GM12878 (cell line): ENCODE results near the gene ZNF32. TPM values are rescaled to one million over a fixed set of nuclear protein-coding genes. Genes with fewer than 3 reads are reported as not detected.

Experiments
- ATAC-seq: fragments of 200-7000 bp; cut with Tn5 transposase; 3 replicates; pipeline ENCODE4 v1.9.1; 2020; ENCODE audit warnings: mild to moderate bottlenecking, moderate library complexity
- BruUV-seq: library from RNA; stranded (reverse); fragments of 400-500 nt; replicated peaks from 2 replicates; lab custom pipeline; 2021; lab: Mats Ljungman, UMichigan
- CTCF ChIA-PET: fragments of 300-600 bp; sonication (Branson Sonifier 250); formaldehyde crosslinking; extraction: SDS; loops from one replicate; lab custom pipeline; 2021; ENCODE audit warnings: inconsistent platforms; lab: Yijun Ruan, JAX
- POLR2A ChIA-PET: fragments of 350-600 bp; formaldehyde crosslinking; extraction: SDS; loops from one replicate; lab custom pipeline; 2021; ENCODE audit warnings: inconsistent platforms; lab: Charles Lee
- RAD21 ChIA-PET: fragments of 300-600 bp; sonication (Branson Sonifier 250); formaldehyde crosslinking; loops from one replicate; lab custom pipeline; 2023; ENCODE audit warnings: antibody characterized with exemption; ENCODE audit not compliant: unreplicated experiment; lab: Charles Lee
- SMC1A ChIA-PET: fragments of 300-600 bp; sonication (Branson Sonifier 250); formaldehyde crosslinking; loops from one replicate; lab custom pipeline; 2023; ENCODE audit not compliant: unreplicated experiment, uncharacterized antibody; lab: Charles Lee
- DNase-seq: peaks from one replicate; pipeline ENCODE4 v3.0.0-alpha.2; 2011; ENCODE audit warnings: low read depth, low spot score
- FAIRE-seq: peaks from 3 replicates; lab custom pipeline; 2011; peaks lifted over from hg19 to GRCh38; lab: Jason Lieb, UNC
- H2AFZ ChIP-seq: 2 replicates; pipeline ENCODE4 v1.6.0; 2011; ENCODE audit warnings: low read depth, low read length, control low read depth; ENCODE audit not compliant: control insufficient read depth
- H3K27ac ChIP-seq: 2 replicates; pipeline ENCODE4 v1.5.1; 2011; ENCODE audit warnings: control low read depth; ENCODE audit not compliant: control insufficient read depth, insufficient read depth
- H3K27me3 ChIP-seq, 2 experiments: replicated peaks in 1 of 2; 2 replicates each; pipeline versions ENCODE4 v1.6.0 to v1.6.1; 2011; ENCODE audit warnings: low read length in 1 of 2; ENCODE audit not compliant: control insufficient read depth in 2 of 2, insufficient read depth in 2 of 2
- H3K36me3 ChIP-seq, 2 experiments: 2 replicates each; pipeline ENCODE4 v1.5.1; 2011; ENCODE audit warnings: low read length in 1 of 2; ENCODE audit not compliant: control insufficient read depth in 2 of 2, insufficient read depth in 2 of 2
- H3K4me1 ChIP-seq: 2 replicates; pipeline ENCODE4 v1.6.1; 2011; ENCODE audit warnings: mild to moderate bottlenecking, low read length, moderate library complexity, mixed read lengths; ENCODE audit not compliant: control insufficient read depth, insufficient read depth
- H3K4me2 ChIP-seq: 2 replicates; pipeline ENCODE4 v1.6.0; 2011; ENCODE audit warnings: control low read depth; ENCODE audit not compliant: control insufficient read depth, insufficient read depth
- H3K4me3 ChIP-seq: fragments of 200-600 bp; sonication (generic); 2 replicates; pipeline ENCODE4 v1.5.1; 2016
- H3K79me2 ChIP-seq: 2 replicates; pipeline ENCODE4 v1.6.0; 2011; ENCODE audit warnings: low read length; ENCODE audit not compliant: control insufficient read depth, insufficient read depth
- H3K9ac ChIP-seq: 2 replicates; pipeline ENCODE4 v1.8.0; 2011; ENCODE audit warnings: low read length, control low read depth, mixed read lengths; ENCODE audit not compliant: control insufficient read depth, insufficient read depth
- H3K9me3 ChIP-seq: replicated peaks from 3 replicates; pipeline ENCODE4 v1.5.1; 2011; ENCODE audit warnings: mild to moderate bottlenecking, low read length; ENCODE audit not compliant: control insufficient read depth, insufficient read depth
- H4K20me1 ChIP-seq: 2 replicates; pipeline ENCODE4 v1.6.0; 2011; ENCODE audit not compliant: control insufficient read depth, insufficient read depth
- CBX3 ChIP-seq: fragments of 200-600 bp; sonication (generic); IDR thresholded peaks from 2 replicates; pipeline ENCODE4 v1.6.1; 2016; ENCODE audit warnings: low read depth, borderline replicate concordance
- PML ChIP-seq: IDR thresholded peaks from 2 replicates; pipeline ENCODE4 v1.6.1; 2012; ENCODE audit warnings: low read length, inconsistent platforms
- ZNF207 ChIP-seq: fragments of 450-650 bp; IDR thresholded peaks from 2 replicates; pipeline ENCODE4 v1.6.1; 2014; ENCODE audit warnings: antibody characterized with exemption, mild to moderate bottlenecking, borderline replicate concordance
- WGBS: methylation state at CpG from one replicate; pipeline ENCODE4 v1.1.6; 2016; ENCODE audit warnings: low lambda C conversion rate; ENCODE audit not compliant: insufficient replicate concordance, insufficient coverage; ENCODE audit errors: missing lambda C conversion rate; 5-methylcytosine and 5-hydroxymethylcytosine counted together
- in situ Hi-C: fragments of 300-500 bp; cut with MboI; formaldehyde crosslinking; loops from 9 replicates; pipeline ENCODE4 v1.14.3; 2018; ENCODE audit warnings: mixed read lengths
- intact Hi-C: fragments of 100-400 bp; cut with micrococcal nuclease; formaldehyde crosslinking; loops from one replicate; pipeline ENCODE4 v1.14.2; 2022; ENCODE audit not compliant: unreplicated experiment
- polyA plus RNA-seq, 11 experiments: library from polyadenylated mRNA; depleted of rRNA in 4 of 11; unstranded in 6 of 11; stranded (reverse) in 5 of 11; fragments of >200 nt; fragmentation: Nextera tagmentation in 4 of 11; fragmentation: Illumina TruSeq in 1 of 11; extraction: Ambion mirVana in 4 of 11; extraction: Trizol in 1 of 11; gene quantifications; 1 replicate in 1 of 11; 2 replicates in 10 of 11; pipeline versions ENCODE4 v1.2.1 to v1.2.3, GENCODE V29; 2011 to 2016; ENCODE audit warnings: inconsistent platforms in 2 of 11, missing spikeins in 2 of 11, low read depth in 1 of 11
- total RNA-seq, 4 experiments: library from RNA; depleted of rRNA in 3 of 4; stranded (reverse); fragments of >200 nt in 3 of 4; fragmentation: Illumina TruSeq in 1 of 4; extraction: Trizol in 1 of 4; gene quantifications; 2 replicates each; pipeline versions ENCODE4 v1.2.1 to v1.2.3, GENCODE V29; 2013 to 2021
- TF ChIP-seq, protein P1 (sequence below): fragments of 450-650 bp; IDR thresholded peaks from 2 replicates; pipeline ENCODE4 v1.6.1; 2017; ENCODE audit warnings: borderline replicate concordance
- TF ChIP-seq, protein P2 (sequence below): IDR thresholded peaks from 2 replicates; pipeline ENCODE4 v1.6.1; 2012; ENCODE audit warnings: low read depth, low read length, improper control_type of control experiment

The ZNF32 gene
- total and polyA plus RNA-seq, 10 of the 15 experiments (the other 5 are each of a cell fraction or from before 2014, with no cell fraction given), result 1.9 to 23.0 (median 3.4) TPM

DNA sequence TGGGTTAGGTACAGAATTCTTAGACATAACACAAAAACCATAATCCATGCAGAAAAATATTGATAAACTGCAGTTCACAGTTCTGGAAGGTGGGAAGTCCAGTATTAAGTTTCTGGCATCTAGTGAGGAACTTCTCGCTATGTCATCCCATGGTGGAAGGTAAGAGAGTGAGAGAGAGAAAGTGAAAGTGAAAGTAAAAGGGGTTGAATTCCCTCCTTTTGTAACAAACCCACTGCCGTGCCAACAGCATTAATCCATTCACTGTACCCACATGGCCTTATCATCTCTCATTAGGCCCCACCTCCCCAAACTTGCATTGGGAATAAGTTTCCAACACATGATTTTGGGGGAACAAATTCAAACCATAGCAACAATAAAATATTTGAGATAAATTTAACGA, 25.3 kb downstream of the ZNF32 start:
- no peak for DNase-seq
- RAD21 ChIA-PET, result no interaction called here

More for the DNA sequence above, 25.3 kb downstream of the ZNF32 start:
- H4K20me1 ChIP-seq, result no peaks in the 10 kb centered on the region
- H3K4me3 ChIP-seq, result no peak overlapping the region
- H3K27me3 ChIP-seq, result no peaks in the 10 kb centered on the region
- in situ Hi-C loops, result no loop called here
- H3K79me2 ChIP-seq, result no peaks in the 10 kb centered on the region
- no peaks in the 10 kb centered on the region for H3K36me3 ChIP-seq
- no peak overlapping the region for H2AFZ ChIP-seq
- SMC1A ChIA-PET, result interaction anchor here (1.6 kb wide), 1 partner anchor 11 kb away, joined by 5 read pairs; no protein-coding TSS in a partner anchor
- ATAC-seq, result no peak
- 56% methylated on average over 3 of the region's 3 CpGs for WGBS
- no peak for TF ChIP-seq ZNF207
- TF ChIP-seq CBX3, result no peak
- TF ChIP-seq, protein P1, sequence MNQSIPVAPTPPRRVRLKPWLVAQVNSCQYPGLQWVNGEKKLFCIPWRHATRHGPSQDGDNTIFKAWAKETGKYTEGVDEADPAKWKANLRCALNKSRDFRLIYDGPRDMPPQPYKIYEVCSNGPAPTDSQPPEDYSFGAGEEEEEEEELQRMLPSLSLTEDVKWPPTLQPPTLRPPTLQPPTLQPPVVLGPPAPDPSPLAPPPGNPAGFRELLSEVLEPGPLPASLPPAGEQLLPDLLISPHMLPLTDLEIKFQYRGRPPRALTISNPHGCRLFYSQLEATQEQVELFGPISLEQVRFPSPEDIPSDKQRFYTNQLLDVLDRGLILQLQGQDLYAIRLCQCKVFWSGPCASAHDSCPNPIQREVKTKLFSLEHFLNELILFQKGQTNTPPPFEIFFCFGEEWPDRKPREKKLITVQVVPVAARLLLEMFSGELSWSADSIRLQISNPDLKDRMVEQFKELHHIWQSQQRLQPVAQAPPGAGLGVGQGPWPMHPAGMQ, result no peak
- no peak for TF ChIP-seq PML
- TF ChIP-seq, protein P2, sequence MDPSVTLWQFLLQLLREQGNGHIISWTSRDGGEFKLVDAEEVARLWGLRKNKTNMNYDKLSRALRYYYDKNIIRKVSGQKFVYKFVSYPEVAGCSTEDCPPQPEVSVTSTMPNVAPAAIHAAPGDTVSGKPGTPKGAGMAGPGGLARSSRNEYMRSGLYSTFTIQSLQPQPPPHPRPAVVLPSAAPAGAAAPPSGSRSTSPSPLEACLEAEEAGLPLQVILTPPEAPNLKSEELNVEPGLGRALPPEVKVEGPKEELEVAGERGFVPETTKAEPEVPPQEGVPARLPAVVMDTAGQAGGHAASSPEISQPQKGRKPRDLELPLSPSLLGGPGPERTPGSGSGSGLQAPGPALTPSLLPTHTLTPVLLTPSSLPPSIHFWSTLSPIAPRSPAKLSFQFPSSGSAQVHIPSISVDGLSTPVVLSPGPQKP, result no peak
- TF ChIP-seq, all 136 proteins: peak for 0
- POLR2A ChIA-PET, result no interaction called here
- H3K4me1 ChIP-seq, result no peaks in the 10 kb centered on the region
- peaks cover 5% of the 10 kb centered on the region; the same call in 2 of the 3 replicates for H3K9me3 ChIP-seq
- intact Hi-C loops, result no loop called here
- no TSS peak for BruUV-seq
- no peak for FAIRE-seq
- CTCF ChIA-PET, result no interaction called here
- H3K9ac ChIP-seq, result no peak overlapping the region
- no peak overlapping the region for H3K27ac ChIP-seq
- no peak overlapping the region for H3K4me2 ChIP-seq
